GM21529 (cell line): ENCODE results near the gene ANGPTL8.

ENCODE experiments used
- ATAC-seq: cut with Tn5 transposase; IDR thresholded peaks from one replicate; pipeline ENCODE4 v1.9.1; 2021; ENCODE audit not compliant: unreplicated experiment

ANGPTL8 gene

DNA sequence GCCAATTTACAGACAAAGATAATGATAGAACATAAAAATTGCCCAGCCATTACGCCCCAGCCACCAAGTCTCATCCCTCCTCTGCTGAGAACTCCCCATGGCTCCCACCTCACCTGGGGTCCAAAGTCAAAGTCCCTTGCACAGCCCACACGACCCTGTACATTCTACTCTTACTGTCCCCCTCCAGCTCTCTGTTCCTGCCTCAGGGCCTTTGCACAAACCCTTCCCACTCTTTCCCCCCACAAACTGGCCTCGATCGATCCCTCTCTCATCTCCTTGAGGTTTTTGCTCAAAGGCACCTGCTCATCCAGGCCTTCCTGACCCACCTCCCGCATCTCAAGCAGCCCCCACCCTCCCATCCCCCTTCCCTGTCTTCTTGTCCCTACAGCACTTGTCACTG lies 21.6 kb downstream of the ANGPTL8 start:
- no peak for ATAC-seq

DNA sequence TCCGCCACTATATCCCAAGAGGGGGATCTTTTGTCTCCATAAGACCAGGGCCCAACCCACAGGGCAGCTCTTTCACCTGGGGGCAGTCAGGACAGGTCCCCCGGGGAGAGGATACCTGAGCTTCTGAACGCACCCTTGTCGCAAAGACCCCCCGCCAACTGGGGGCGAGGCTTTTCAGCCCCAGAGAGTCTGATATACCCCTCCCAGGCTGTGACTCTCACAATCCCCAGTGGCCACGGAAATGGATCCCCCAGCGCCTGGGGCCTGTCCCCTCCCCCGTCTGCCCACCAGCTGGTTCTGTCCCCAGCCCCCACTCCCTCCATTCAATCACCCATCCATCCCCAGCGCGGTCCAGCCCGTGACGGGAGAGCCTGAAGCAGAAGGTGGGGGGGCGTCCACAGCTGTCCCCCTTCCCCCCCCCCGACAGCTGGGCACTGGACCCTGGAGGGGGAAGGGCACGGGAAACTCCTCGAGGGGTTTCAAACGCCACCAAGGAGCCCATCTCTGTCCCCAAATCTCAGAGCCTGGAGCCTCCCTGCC lies 22.1 kb downstream of the ANGPTL8 start:
- ATAC-seq, result no peak

DNA sequence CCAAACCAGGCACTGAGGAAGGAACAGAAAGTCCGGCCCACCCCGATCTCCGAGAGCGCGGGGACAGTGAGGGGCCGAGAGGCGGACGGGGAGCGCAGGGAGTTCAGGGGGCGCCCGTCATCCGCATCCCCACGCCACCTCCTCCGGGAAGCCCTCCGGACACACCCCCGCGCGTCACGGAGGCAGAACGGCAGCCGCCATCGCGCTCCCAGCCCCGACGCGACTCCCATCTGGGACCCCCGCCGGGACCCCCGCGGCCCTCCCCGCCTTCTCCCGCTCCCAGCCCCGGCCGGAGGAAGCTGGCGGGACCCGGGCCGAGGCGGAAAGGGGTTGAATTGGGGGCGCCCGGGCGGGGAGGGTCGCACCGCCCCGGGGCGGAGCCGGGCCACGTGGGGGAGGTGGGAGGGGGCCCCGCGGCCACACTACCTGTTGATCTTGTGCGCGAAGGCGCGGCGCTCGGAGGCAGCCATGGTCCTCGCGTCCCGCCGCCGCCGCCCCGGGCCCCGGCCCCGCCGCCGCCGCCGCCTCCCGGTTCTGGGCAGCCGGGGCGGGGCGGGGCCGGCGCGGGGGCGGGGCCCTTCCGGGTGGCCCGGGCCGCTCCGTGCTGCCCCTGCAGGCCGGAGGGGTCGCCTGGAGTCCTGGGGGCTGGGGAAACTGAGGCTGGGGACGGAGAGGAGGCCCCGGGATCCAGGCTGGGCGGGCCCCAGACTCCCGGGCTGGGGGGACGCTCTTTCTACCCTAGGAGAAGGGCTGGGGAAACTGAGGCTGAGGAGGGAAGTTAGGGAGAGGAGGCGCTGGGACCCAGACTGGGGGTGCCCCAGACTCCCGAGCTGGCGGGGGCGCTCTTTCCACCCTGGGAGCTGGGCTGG lies 22.8 kb downstream of the ANGPTL8 start, which contains the start of gene DOCK6:
TSS of gene DOCK6 (minus strand) at position 554 of the 869 bp plus-strand sequence. CDS start at position 470, 84 bp downstream.
- ATAC-seq, result no peak

DNA sequence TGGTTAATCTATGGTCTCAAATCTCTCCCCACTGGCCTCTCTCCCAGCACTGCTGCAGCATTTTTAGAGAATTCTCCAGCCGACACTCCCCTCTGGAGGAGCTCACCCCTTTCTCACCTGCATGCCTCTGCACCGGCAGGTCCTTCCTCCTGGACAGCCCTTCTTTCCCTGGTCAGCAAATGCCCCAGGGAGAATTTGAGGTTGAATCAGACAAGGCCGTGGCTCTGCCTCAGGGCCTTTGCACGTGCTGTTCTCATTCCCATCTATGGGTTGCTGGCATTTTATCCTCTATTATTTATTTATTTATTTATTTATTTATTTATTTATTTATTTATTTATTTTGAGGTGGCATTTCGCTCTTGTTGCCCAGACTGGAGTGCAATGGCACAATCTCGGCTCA lies 24.3 kb downstream of the ANGPTL8 start:
- ATAC-seq, result no peak

DNA sequence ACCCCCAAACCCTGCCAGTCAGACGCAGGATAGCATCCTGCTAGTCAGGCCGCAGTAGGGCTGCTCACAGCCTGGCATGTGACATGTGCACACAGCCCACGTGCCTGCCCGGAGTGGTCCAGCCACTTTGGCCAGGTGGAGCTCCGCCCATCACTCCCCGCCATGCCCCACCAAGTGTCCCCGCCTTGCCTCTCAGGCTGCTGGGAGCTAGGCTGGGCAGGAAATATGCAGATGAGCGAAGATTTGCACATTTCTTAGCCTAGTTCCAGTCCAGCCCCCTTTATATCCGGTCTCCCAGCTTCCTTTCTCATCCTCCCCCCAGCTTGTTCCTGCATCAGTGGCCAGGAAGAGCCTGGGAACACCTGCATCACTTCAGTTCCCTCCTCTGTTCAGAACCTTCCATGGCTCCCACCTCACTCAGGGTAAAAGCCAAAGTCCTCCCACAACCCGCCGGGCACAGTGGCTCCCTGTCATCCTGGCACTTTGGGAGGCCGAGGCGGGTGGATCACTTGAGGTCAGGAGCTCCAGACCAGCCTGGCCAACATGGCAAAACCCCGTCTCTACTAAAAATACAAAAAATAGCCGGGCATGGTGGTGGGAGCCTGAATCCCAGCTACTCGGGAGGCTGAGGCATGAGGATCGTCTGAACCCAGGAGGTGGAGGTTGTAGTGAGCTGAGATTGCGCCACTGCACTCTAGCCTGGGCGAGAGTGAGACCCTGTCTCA lies 25.2 kb downstream of the ANGPTL8 start:
- ATAC-seq, result no peak

DNA sequence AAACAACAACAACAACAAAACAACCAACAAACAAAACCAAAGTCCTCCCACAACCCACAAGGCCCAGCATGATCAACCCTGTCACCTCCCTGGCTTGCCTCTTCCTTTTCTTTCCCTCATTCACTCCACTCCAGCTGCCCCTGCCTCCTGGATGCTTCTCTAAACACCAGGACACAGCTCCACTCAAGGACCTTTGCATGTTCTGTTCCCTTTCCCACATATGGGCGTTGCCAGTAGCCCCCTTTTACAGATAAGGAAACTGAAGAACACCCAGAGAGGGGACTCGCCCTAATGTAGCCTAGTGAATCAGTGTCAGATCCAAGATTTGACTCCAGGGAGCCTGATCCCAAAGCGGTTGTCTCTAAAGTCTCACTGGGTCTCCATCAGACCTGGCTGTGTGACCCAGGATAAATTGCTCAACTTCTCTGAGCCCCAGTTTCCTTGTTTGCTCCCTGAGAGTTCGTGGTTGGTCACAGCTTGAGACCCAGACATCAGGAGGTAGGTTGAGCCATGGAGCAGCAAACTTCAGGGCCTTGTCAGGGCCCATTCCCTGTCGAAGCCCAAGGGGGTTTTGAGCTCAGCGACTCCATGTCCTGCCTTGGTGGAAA lies 25.9 kb downstream of the ANGPTL8 start:
- ATAC-seq, result no peak

DNA sequence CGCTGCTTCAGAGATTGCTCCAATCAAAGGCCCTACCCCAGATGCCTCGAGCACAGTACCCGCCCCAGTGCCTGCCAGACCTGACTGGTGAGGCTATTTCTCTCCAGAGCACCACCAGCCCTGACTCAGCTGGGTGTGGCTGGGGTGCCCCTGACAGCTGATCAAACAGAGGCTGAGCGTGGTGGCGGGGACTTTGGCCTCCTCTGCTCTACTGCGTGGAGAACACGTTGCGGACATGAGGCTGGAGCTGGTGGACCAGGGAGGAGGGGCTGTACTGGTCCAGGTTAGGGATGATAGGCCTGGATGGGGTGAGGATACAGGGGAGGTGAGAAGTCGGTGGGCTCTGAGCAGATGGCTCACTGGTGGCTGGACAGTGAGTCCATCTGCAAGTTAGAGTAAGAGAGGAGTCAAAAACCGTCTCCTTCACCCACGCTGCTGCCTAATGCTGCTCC lies 26.4 kb downstream of the ANGPTL8 start:
- ATAC-seq, result no peak

DNA sequence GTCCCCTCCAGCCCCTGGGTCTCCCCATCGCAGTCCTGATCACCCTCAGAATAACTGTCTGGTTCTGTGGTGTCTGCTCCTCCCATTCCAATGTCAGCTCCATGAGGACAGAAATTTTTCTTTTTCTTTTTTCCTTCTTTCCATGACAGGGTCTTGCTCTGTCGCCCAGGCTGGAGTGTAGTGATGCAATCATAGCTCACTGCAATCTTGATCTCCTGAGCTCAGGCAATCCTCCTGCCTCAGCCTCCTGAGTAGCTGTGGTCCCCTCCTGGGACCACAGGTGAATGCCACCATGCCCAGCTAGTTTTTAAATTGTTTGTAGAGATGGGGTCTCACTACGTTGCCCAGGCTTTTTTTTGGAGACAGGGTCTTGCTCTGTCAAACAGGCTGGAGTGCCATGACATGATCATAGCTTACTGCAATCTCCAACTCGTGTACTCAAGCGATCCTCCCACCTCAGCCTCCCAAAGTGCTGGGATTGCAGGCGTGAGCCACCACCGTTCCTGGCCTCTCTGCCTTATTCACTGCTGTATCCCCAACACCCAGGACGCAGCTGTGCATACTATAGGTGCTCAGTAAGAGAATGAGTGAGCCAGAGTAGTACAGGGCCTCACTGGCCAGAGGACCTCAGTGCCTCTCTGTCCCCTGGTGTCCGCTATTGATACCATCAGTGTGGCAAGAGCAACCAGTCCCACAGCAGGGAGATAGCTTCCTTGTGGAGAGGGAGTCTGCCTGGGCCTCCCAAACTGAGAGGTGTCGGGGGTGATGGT lies 28.1 kb downstream of the ANGPTL8 start:
- ATAC-seq, result no peak

DNA sequence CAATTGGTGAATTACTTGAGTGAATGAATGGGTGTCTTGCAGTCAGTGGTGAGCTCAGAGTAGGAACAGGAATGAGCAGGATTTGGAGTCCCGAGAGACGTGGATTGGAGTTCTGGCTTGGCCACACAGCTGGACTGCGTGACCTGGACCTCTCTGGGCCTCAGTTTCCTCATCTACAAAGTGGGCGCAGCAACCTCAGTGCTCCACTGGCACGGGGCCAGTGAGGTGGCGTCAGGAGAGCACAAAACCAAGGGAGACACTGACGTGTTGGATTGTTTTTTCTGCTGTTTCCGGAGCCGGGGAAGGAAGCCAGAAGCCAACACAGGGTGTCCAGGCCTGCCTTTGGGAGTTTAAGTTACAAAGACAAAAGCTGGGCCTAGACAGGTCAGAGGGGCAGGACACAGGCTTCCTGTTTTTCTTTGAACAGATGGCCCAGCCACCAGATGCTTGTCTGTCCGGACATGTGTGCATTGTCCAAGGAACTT lies 29.4 kb downstream of the ANGPTL8 start:
- ATAC-seq, result no peak

DNA sequence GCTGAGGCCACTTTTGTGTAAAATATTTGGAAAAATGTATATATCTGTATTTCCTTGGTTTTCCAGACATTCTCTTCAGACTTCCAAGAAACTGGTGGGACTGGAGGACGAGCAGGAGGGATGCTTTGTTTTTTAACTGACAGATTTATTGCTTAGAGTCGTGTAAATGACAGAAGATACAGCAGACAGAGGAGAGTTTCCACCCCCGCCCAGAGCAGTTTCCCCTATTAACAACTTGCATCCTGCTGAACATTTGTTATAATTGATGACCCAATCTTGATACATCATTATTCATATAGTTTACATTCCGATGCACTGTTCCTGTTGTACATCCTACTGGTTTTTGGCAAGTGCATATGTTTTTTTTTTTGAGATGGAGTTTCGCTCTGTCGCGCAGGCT lies 30.0 kb downstream of the ANGPTL8 start:
- ATAC-seq, result no peak

DNA sequence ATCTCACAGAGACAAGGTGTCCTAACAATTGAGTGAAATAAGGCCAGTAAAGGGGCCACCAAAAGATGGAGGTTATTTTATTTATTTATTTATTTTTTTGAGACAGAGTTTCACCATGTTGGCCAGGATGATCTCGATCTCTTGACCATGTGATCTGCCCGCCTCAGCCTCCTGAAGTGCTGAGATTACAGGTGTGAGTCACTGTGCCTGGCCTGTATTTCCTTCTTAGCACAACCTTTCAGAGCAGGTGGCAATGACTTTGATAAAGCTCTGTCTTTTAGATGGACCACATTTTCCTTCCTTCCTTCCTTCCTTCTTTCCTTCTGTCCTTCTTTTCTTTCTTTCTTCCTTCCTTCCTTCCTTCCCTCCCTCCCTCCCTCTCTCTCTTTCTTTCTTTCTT lies 33.9 kb downstream of the ANGPTL8 start:
- ATAC-seq, result no peak

DNA sequence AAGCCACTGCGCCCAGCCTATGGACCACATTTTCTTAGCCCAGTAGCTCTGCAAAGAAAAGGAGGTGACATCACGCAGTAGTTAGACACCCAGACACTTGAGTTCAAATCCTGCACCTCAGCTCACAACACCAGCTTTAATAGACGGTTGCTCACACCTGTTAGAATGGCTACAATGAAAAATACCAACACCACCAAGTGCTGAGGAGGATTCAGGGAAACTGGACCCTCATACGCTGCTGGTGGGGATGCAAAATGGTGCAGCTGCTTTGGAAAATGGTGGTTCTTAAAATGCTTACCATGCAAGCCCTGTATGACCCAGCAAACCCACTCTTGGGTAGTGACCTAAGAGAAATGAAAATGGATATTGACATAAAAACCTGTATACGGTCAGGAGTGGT lies 34.6 kb downstream of the ANGPTL8 start:
- ATAC-seq, result no peak

DNA sequence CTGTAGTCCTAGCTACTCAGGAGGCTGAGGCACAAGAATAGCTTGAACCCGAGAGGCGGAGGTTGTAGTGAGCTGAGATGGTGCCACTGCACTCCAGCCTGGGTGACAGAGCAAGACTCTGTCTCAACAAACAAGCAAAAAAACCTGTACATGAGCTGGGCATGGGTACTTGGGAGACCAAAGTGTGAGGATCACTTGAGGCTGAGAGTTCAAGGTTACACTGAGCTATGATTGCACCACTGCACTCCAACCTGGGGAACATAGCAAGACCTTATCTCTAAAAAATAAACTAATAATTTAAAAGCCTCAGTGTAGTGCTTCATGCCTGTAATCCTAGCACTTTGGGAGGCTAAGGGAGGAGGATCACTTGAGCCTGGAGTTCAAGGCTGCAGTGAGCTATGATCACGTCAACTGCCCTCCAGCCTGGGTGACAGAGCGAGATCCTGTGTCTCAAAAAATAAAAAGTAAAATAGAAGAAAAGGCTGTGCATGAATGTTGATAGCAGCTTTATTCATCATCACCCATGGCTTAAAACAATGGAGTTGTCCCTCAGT lies 35.2 kb downstream of the ANGPTL8 start:
- ATAC-seq, result no peak

DNA sequence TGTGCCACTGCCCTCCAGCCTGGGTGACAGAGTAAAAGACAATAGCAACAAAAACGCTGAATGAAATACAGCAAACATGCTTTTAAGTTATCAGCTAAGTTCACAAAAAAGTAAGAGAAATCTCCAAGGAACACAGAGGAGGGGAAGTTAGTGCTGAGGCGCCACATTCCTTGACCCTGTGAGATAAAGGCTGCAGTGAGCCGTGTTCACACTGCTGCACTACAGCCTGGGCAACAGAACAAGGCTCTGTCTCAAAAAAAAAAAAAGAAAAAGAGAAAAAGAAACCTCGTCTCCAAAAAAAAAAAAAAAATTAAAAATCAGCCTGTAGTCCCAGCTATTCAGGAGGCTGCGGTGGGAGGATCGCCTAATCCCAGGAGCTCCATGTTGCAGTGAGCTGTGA lies 39.3 kb downstream of the ANGPTL8 start:
- ATAC-seq, result no peak

DNA sequence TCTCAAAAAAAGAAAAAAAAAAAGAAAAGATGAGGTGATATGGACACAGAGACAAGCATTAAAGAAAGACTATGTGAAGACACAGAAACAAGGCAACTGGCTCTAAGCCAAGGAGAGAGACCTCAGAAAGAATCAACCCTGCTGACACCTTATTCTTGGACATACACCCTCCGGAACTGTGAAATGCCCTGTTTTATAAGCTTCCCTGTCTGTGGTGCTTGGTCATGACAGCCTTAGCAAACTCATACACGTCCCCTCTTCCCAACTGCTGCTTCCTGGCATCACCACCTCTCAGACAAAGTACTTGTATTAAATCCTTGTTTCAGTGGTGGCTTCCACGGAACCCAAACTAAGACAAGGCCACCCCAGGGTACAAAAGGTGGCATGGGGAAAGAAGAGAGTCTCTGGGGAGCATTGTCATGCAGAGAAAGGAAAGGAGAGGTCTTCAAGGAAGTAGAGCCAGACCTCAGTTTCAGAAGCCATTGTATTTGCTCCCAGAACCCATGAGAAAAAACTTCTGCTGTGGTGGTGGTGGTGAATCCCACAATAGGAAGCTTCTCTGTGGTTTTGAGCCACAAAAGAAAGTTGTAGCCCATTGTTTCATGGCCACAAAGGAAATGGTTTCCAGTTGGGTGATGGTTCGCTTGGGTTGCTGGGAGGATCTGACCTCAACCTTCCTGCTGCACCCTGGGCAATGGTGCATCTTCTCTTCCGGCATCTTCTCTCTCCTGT lies 40.3 kb downstream of the ANGPTL8 start:
- no peak for ATAC-seq

DNA sequence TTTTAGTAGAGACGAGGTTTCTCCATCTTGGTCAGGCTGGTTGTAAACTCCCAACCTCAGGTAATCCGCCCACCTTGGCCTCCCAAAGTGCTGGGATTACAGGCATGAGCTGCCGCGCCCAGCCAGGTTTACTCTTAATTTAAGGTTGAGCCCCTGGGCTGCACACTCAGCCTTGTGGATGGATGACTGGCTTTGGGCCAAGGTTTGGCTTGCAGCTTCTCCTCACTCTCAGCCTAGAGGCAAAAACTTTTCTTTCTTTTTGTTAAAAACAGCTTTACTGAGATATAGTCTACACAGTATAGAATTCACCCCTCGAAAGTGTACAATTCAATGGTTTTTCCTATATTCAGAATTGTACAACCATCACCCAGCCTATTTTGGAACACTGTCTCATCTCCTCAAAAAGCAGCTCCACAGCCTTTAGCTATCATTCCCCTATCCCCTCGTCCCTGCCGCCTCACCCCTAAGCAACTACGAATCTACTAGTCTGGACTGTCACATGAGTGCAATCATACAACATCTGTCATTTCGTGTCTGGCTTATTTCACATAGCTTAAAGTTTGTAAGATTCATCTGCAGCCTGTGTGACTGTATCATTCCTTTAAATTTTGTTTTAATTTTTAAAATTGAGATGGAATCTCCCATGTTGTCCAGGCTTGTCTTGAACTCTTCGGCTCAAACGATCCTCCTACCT lies 42.1 kb downstream of the ANGPTL8 start:
- no peak for ATAC-seq

DNA sequence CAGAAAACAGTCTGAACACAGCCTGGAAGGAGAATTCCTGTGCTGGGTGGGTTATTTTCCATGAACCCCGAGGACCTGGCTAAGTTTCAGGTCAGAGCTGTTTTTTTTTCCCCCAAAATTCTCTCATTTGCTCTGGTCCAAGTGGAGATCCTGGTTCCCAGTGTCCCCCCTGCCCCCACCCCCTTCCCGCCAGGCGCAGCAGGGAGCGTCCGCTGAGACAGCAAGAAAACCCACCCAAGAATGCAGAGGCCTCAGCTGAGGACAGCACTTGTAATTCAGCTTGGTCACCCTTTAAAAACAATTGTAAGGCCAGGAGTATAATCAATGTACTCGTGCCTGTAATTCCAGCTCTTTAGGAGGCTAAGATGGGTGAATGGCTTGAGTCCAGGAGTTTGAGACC lies 45.1 kb downstream of the ANGPTL8 start:
- no peak for ATAC-seq

DNA sequence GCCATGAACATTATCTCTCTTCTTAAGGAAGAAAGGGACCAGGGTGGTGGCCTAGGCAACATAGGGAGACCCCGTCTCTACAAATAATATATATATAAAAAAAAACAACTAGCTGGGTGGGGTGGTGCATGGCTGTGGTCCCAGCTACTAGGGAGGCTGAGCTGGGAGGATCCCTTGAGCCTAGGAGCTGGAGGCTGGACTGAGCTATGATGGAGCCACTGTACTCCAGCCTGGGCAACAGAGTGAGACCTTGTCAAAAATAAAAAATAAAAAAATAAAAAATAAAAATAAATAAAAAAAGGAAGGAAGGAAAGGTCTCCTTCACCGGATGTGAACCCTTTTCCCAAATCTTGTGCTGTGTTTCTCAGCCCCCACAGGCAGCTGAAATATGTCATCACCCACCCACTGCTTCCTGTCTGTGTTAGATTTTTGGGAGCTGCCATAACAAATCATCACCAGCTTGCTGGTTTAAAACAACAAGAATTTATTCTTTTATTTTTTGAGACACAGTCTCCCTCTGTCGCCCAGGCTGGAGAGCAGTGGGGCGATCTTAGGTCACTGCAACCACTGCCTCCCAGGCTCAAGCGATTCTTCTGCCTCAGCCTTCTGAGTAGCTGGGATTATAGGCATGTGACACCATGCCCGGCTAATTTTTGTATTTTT lies 47.0 kb downstream of the ANGPTL8 start:
- ATAC-seq, result no peak
